WTC11 (cell line): ENCODE measurements around the gene RAPGEF2. TPM values are rescaled to one million over a fixed set of nuclear protein-coding genes. Genes with fewer than 3 reads are reported as not detected.

Source experiments
- ATAC-seq: fragments of 200-7000 bp; cut with Tn5 transposase; 2 replicates; pipeline ENCODE4 v1.10.0; 2021; ENCODE audit warnings: mild to moderate bottlenecking, moderate library complexity
- CTCF ChIA-PET: fragments of 300-600 bp; sonication (Branson Sonifier 250); formaldehyde crosslinking; loops from one replicate; lab custom pipeline; 2021; ENCODE audit warnings: antibody characterized with exemption; lab: Charles Lee
- POLR2A ChIA-PET: fragments of 350-600 bp; sonication (Branson Sonifier 250); formaldehyde crosslinking; loops from one replicate; lab custom pipeline; 2021; ENCODE audit warnings: antibody characterized with exemption; lab: Charles Lee
- DNase-seq: peaks from one replicate; pipeline ENCODE4 v3.0.0; 2021; ENCODE audit warnings: low spot score
- H3K27ac Mint-ChIP-seq: 2 replicates; pipeline ENCODE4 v1.8.0; 2021; ENCODE audit warnings: mixed read lengths
- H3K27me3 Mint-ChIP-seq: 2 replicates; pipeline ENCODE4 v1.8.0; 2021; ENCODE audit warnings: low read depth, mild to moderate bottlenecking, moderate library complexity, mixed read lengths
- H3K36me3 Mint-ChIP-seq: 2 replicates; pipeline ENCODE4 v1.8.0; 2021; ENCODE audit warnings: mixed read lengths
- H3K4me1 Mint-ChIP-seq: 2 replicates; pipeline ENCODE4 v1.8.0; 2022; ENCODE audit warnings: mixed read lengths
- H3K4me3 Mint-ChIP-seq: 2 replicates; pipeline ENCODE4 v1.8.0; 2021; ENCODE audit warnings: mild to moderate bottlenecking, moderate library complexity, mixed read lengths
- H3K9me3 Mint-ChIP-seq: 2 replicates; pipeline ENCODE4 v1.8.0; 2021; ENCODE audit warnings: mixed read lengths
- AR ChIP-seq: fragments of 250-450 bp; sonication (Bioruptor Pico); IDR thresholded peaks from 2 replicates; pipeline ENCODE4 v1.9.0; 2021; ENCODE audit warnings: mild to moderate bottlenecking
- CREM ChIP-seq: sonication (generic); formaldehyde crosslinking; IDR thresholded peaks from 2 replicates; pipeline ENCODE4 v1.8.1; 2022; ENCODE audit warnings: mild to moderate bottlenecking, missing genetic modification reagents, moderate library complexity
- ERG ChIP-seq: fragments of 250-450 bp; sonication (Bioruptor Pico); IDR thresholded peaks from 2 replicates; pipeline ENCODE4 v1.8.0; 2021; ENCODE audit warnings: mild to moderate bottlenecking
- SOX15 ChIP-seq: fragments of 250-450 bp; sonication (Bioruptor Pico); IDR thresholded peaks from 2 replicates; pipeline ENCODE4 v1.9.0; 2021; ENCODE audit warnings: mild to moderate bottlenecking
- SP1 ChIP-seq: sonication (generic); formaldehyde crosslinking; conservative IDR thresholded peaks from 2 replicates; pipeline ENCODE4 v1.8.1; 2022; ENCODE audit warnings: missing genetic modification reagents
- TCF7 ChIP-seq: sonication (generic); formaldehyde crosslinking; IDR thresholded peaks from 2 replicates; pipeline ENCODE4 v1.8.0; 2022; ENCODE audit warnings: mild to moderate bottlenecking, low read depth, missing genetic modification reagents, moderate library complexity
- USF1 ChIP-seq: sonication (generic); formaldehyde crosslinking; IDR thresholded peaks from 2 replicates; pipeline ENCODE4 v1.8.0; 2022; ENCODE audit warnings: mild to moderate bottlenecking, missing genetic modification reagents
- ZNF396 ChIP-seq: fragments of 250-450 bp; sonication (Bioruptor Pico); IDR thresholded peaks from 2 replicates; pipeline ENCODE4 v1.8.0; 2021; ENCODE audit warnings: mild to moderate bottlenecking, moderate library complexity, borderline replicate concordance
- ZNF532 ChIP-seq: fragments of 250-450 bp; sonication (Bioruptor Pico); IDR thresholded peaks from 2 replicates; pipeline ENCODE4 v1.9.0; 2021; ENCODE audit warnings: mild to moderate bottlenecking, borderline replicate concordance
- total RNA-seq: library from RNA; stranded (reverse); gene quantifications from 3 replicates; pipeline ENCODE4 v1.2.3, GENCODE V29; 2021
- TF ChIP-seq, protein P1 (sequence below): sonication (generic); formaldehyde crosslinking; IDR thresholded peaks from 2 replicates; pipeline ENCODE4 v1.8.1; 2022; ENCODE audit warnings: missing genetic modification reagents, borderline replicate concordance
- TF ChIP-seq, protein P2 (sequence below): sonication (generic); formaldehyde crosslinking; IDR thresholded peaks from 2 replicates; pipeline ENCODE4 v1.8.1; 2022; ENCODE audit warnings: mild to moderate bottlenecking, missing genetic modification reagents, moderate library complexity, borderline replicate concordance
- TF ChIP-seq, protein P3 (sequence below): sonication (generic); formaldehyde crosslinking; IDR thresholded peaks from 2 replicates; pipeline ENCODE4 v1.8.0; 2023; ENCODE audit warnings: mild to moderate bottlenecking, missing genetic modification reagents
- TF ChIP-seq, protein P4 (sequence below): sonication (generic); formaldehyde crosslinking; IDR thresholded peaks from 2 replicates; pipeline ENCODE4 v1.8.0; 2022; ENCODE audit warnings: mild to moderate bottlenecking, missing genetic modification reagents

RAPGEF2 gene
- total RNA-seq, 1 experiment from 2014 or later, result 40.6 TPM

DNA sequence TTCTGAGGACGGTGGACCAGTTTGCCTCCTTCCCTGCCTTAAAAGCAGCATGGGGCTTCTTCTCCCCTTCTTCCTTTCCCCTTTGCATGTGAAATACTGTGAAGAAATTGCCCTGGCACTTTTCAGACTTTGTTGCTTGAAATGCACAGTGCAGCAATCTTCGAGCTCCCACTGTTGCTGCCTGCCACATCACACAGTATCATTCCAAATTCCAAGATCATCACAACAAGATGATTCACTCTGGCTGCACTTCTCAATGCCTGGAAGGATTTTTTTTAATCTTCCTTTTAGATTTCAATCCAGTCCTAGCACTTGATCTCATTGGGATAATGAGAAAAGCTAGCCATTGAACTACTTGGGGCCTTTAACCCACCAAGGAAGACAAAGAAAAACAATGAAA lies 255.3 kb downstream of the RAPGEF2 start:
- ATAC-seq (no peak), DNase-seq (no peak)
- CTCF ChIA-PET, result no interaction called here
- H3K36me3 Mint-ChIP-seq, result peaks cover 35% of the 10 kb centered on the region
- POLR2A ChIA-PET, result no interaction called here
- no peak overlapping the region for H3K4me3 Mint-ChIP-seq
- no peaks in the 10 kb centered on the region for H3K4me1 Mint-ChIP-seq
- no peaks in the 10 kb centered on the region for H3K27me3 Mint-ChIP-seq
- TF ChIP-seq, protein P1, sequence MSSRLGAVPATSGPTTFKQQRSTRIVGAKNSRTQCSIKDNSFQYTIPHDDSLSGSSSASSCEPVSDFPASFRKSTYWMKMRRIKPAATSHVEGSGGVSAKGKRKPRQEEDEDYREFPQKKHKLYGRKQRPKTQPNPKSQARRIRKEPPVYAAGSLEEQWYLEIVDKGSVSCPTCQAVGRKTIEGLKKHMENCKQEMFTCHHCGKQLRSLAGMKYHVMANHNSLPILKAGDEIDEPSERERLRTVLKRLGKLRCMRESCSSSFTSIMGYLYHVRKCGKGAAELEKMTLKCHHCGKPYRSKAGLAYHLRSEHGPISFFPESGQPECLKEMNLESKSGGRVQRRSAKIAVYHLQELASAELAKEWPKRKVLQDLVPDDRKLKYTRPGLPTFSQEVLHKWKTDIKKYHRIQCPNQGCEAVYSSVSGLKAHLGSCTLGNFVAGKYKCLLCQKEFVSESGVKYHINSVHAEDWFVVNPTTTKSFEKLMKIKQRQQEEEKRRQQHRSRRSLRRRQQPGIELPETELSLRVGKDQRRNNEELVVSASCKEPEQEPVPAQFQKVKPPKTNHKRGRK (CRISPR knock-in tag), result no peak
- no peak for TF ChIP-seq ERG (CRISPR knock-in tag)
- TF ChIP-seq SOX15 (CRISPR knock-in tag), result no peak
- TF ChIP-seq, protein P2, sequence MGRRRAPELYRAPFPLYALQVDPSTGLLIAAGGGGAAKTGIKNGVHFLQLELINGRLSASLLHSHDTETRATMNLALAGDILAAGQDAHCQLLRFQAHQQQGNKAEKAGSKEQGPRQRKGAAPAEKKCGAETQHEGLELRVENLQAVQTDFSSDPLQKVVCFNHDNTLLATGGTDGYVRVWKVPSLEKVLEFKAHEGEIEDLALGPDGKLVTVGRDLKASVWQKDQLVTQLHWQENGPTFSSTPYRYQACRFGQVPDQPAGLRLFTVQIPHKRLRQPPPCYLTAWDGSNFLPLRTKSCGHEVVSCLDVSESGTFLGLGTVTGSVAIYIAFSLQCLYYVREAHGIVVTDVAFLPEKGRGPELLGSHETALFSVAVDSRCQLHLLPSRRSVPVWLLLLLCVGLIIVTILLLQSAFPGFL (CRISPR knock-in tag), result no peak
- TF ChIP-seq CREM (CRISPR knock-in tag), result no peak
- TF ChIP-seq TCF7, result no peak
- no peak for TF ChIP-seq SP1
- TF ChIP-seq ZNF532 (CRISPR knock-in tag), result no peak
- no peaks in the 10 kb centered on the region for H3K9me3 Mint-ChIP-seq
- H3K27ac Mint-ChIP-seq, result no peak overlapping the region

GRCh38 chr4:159360549-159360948 lies 257.7 kb downstream of the RAPGEF2 start:
- no peak for DNase-seq
- no peak for ATAC-seq
- H3K4me1 Mint-ChIP-seq, result no peaks in the 10 kb centered on the region
- peaks cover 20% of the 10 kb centered on the region for H3K36me3 Mint-ChIP-seq
- H3K4me3 Mint-ChIP-seq, result no peak overlapping the region
- no peaks in the 10 kb centered on the region for H3K9me3 Mint-ChIP-seq
- H3K27me3 Mint-ChIP-seq, result no peaks in the 10 kb centered on the region
- ChIA-PET CTCF (no interaction called here), POLR2A (no interaction called here)
- H3K27ac Mint-ChIP-seq, result no peak overlapping the region
- TF ChIP-seq, protein P1 (CRISPR knock-in tag), result no peak
- TF ChIP-seq, protein P3, sequence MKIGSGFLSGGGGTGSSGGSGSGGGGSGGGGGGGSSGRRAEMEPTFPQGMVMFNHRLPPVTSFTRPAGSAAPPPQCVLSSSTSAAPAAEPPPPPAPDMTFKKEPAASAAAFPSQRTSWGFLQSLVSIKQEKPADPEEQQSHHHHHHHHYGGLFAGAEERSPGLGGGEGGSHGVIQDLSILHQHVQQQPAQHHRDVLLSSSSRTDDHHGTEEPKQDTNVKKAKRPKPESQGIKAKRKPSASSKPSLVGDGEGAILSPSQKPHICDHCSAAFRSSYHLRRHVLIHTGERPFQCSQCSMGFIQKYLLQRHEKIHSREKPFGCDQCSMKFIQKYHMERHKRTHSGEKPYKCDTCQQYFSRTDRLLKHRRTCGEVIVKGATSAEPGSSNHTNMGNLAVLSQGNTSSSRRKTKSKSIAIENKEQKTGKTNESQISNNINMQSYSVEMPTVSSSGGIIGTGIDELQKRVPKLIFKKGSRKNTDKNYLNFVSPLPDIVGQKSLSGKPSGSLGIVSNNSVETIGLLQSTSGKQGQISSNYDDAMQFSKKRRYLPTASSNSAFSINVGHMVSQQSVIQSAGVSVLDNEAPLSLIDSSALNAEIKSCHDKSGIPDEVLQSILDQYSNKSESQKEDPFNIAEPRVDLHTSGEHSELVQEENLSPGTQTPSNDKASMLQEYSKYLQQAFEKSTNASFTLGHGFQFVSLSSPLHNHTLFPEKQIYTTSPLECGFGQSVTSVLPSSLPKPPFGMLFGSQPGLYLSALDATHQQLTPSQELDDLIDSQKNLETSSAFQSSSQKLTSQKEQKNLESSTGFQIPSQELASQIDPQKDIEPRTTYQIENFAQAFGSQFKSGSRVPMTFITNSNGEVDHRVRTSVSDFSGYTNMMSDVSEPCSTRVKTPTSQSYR (CRISPR knock-in tag), result no peak
- TF ChIP-seq AR (CRISPR knock-in tag) (no peak), USF1 (CRISPR knock-in tag) (no peak), ZNF396 (CRISPR knock-in tag) (no peak)
- TF ChIP-seq, protein P4, sequence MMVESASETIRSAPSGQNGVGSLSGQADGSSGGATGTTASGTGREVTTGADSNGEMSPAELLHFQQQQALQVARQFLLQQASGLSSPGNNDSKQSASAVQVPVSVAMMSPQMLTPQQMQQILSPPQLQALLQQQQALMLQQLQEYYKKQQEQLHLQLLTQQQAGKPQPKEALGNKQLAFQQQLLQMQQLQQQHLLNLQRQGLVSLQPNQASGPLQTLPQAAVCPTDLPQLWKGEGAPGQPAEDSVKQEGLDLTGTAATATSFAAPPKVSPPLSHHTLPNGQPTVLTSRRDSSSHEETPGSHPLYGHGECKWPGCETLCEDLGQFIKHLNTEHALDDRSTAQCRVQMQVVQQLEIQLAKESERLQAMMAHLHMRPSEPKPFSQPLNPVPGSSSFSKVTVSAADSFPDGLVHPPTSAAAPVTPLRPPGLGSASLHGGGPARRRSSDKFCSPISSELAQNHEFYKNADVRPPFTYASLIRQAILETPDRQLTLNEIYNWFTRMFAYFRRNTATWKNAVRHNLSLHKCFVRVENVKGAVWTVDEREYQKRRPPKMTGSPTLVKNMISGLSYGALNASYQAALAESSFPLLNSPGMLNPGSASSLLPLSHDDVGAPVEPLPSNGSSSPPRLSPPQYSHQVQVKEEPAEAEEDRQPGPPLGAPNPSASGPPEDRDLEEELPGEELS (CRISPR knock-in tag), result no peak
